T-helper 1 cell treated with Interleukin-12 subunit alpha and Interleukin-12 subunit beta and Interleukin-4 antibody, amounts not matched to agents 30 μg/mL and 1 μg/mL, for 36 hours (primary cell): Measurements from ENCODE around the gene ADCY1.

Experiments
- H3K27ac Mint-ChIP-seq: one replicate; pipeline ENCODE4 v1.8.0; 2021; ENCODE audit warnings: mild to moderate bottlenecking, mixed read lengths
- H3K27me3 Mint-ChIP-seq: one replicate; pipeline ENCODE4 v1.8.0; 2021; ENCODE audit warnings: low read depth, mixed read lengths
- H3K36me3 Mint-ChIP-seq: one replicate; pipeline ENCODE4 v1.8.0; 2021; ENCODE audit warnings: low read depth, mixed read lengths
- H3K4me1 Mint-ChIP-seq: one replicate; pipeline ENCODE4 v1.8.0; 2021; ENCODE audit warnings: low read depth, mixed read lengths
- H3K4me3 Mint-ChIP-seq: one replicate; pipeline ENCODE4 v1.8.0; 2021; ENCODE audit warnings: mild to moderate bottlenecking, moderate library complexity, mixed read lengths
- H3K9me3 Mint-ChIP-seq: one replicate; pipeline ENCODE4 v1.8.0; 2021; ENCODE audit warnings: mixed read lengths

ADCY1 gene

DNA sequence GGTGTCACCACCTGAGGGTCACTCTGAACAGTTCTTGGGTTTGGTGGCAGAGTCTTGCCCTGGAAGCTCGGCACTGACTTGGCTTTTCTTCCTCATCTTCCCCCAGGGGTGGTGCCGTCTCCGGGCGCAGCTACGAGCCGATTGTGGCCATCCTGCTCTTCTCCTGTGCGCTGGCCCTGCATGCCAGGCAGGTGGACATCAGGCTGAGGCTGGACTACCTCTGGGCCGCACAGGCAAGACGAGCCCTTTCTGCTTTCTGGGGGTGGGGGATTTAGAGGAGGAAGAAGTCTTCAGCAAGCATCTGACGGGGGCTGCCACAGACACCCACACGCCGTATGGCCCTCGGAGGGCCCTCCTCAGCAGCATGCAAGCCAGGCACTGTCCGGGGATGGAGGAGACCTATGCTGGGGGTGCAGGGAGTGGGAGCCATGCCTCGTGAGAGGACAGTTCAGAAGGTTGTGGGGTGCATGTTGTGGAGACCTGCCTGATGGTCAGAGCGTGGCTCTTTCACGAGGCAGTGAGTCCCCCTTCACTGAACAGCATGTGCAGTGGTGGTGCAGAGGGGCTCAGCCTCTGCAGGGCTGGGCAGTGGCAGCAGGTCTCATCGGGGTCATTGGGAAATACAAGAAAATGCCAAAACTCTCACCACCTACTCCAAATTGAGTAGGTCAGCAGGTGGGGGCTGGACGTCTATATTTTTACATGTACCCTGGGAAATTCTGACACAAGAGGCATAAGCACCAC, 112.4 kb downstream of the ADCY1 start:
- Mint-ChIP-seq H3K27ac (no peak overlapping the region), H3K4me3 (no peak overlapping the region)

GRCh38 chr7:45687185-45687560, 113.0 kb downstream of the ADCY1 start:
- Mint-ChIP-seq H3K4me3 (no peak overlapping the region), H3K36me3 (no peaks in the 10 kb centered on the region), H3K9me3 (no peaks in the 10 kb centered on the region), H3K27ac (no peak overlapping the region), H3K4me1 (peaks cover 3% of the 10 kb centered on the region), H3K27me3 (no peaks in the 10 kb centered on the region)

More for the DNA sequence above, 112.4 kb downstream of the ADCY1 start:
- H3K36me3 Mint-ChIP-seq, result no peaks in the 10 kb centered on the region
- H3K27me3 Mint-ChIP-seq, result no peaks in the 10 kb centered on the region
- no peaks in the 10 kb centered on the region for H3K9me3 Mint-ChIP-seq
- peaks cover 3% of the 10 kb centered on the region for H3K4me1 Mint-ChIP-seq

- no peak overlapping the region for H3K4me3 Mint-ChIP-seq
- no peaks in the 10 kb centered on the region for H3K27me3 Mint-ChIP-seq
- H3K9me3 Mint-ChIP-seq, result no peaks in the 10 kb centered on the region
- no peak overlapping the region for H3K27ac Mint-ChIP-seq
- H3K36me3 Mint-ChIP-seq, result no peaks in the 10 kb centered on the region
- peaks cover 3% of the 10 kb centered on the region for H3K4me1 Mint-ChIP-seq
Measured at GRCh38 chr7:45687721-45688120, 113.6 kb downstream of the ADCY1 start.

GRCh38 chr7:45688382-45688781, 114.2 kb downstream of the ADCY1 start:
- Mint-ChIP-seq H3K36me3 (no peaks in the 10 kb centered on the region), H3K9me3 (no peaks in the 10 kb centered on the region), H3K27ac (no peak overlapping the region), H3K27me3 (no peaks in the 10 kb centered on the region), H3K4me1 (peaks cover 3% of the 10 kb centered on the region), H3K4me3 (no peak overlapping the region)

GRCh38 chr7:45689011-45689796, 115.0 kb downstream of the ADCY1 start:
- no peaks in the 10 kb centered on the region for H3K27me3 Mint-ChIP-seq
- H3K4me3 Mint-ChIP-seq, result no peak overlapping the region
- no peaks in the 10 kb centered on the region for H3K36me3 Mint-ChIP-seq
- no peak overlapping the region for H3K27ac Mint-ChIP-seq
- peaks cover 3% of the 10 kb centered on the region for H3K4me1 Mint-ChIP-seq
- no peaks in the 10 kb centered on the region for H3K9me3 Mint-ChIP-seq

DNA sequence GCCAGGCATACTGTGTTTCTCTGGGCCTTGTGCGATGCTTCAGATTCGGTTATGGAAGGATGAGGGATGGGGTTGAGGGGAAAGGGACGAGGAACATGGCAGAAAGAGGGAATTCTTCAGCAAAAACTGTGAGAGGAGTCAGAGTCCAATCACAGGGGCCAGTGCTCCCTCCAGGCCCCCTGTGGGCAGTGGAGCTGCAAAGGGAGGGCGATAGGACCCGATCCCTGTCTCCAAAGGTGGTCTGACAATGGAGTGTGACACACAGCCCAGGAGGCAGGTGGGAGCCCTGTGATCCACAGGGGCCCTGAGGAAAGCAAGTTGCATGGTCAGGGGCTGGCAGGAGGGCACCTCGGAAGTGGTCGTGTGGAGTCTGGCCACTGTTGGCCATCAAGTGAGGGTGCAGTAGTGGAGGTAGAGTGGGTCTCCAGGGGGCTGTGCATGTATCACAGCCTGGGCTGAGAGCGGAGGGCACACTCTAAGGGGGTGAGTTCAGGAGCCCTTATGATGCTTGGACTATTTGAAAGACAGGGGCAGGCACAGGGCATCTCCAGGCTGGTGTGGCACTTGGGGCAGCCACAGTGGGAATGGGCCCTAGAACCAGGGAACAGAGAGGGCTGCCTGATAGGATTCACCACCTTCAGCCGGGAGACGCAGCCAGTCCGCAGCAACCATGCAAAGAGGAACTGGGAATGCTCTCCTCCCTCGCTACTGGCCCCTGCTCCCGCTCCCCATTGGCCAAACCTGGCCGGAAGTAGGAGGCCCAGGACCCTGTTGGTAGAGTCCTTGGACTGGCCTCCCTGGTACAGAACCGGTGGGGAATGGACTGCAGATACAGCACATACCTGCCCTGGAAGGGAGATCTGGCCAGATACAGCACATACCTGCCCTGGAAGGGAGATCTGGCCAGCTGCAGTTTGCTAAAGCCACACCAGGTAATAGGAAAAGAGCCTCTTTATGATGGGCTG, 115.9 kb downstream of the ADCY1 start:
- no peaks in the 10 kb centered on the region for H3K9me3 Mint-ChIP-seq
- no peaks in the 10 kb centered on the region for H3K27me3 Mint-ChIP-seq
- H3K4me3 Mint-ChIP-seq, result no peak overlapping the region
- H3K4me1 Mint-ChIP-seq, result peaks cover 3% of the 10 kb centered on the region
- no peaks in the 10 kb centered on the region for H3K36me3 Mint-ChIP-seq
- H3K27ac Mint-ChIP-seq, result no peak overlapping the region

- Mint-ChIP-seq H3K27me3 (no peaks in the 10 kb centered on the region), H3K4me1 (peaks cover 3% of the 10 kb centered on the region), H3K27ac (no peak overlapping the region), H3K36me3 (no peaks in the 10 kb centered on the region), H3K4me3 (no peak overlapping the region), H3K9me3 (no peaks in the 10 kb centered on the region)
Measured at GRCh38 chr7:45690762-45691150, 116.6 kb downstream of the ADCY1 start.

GRCh38 chr7:45691155-45691656, 117.0 kb downstream of the ADCY1 start:
- Mint-ChIP-seq H3K36me3 (no peaks in the 10 kb centered on the region), H3K27ac (no peak overlapping the region), H3K4me1 (peaks cover 3% of the 10 kb centered on the region), H3K4me3 (no peak overlapping the region), H3K9me3 (no peaks in the 10 kb centered on the region), H3K27me3 (no peaks in the 10 kb centered on the region)

GRCh38 chr7:45692031-45692430, 117.9 kb downstream of the ADCY1 start:
- Mint-ChIP-seq H3K27me3 (no peaks in the 10 kb centered on the region), H3K4me1 (peaks cover 3% of the 10 kb centered on the region), H3K9me3 (no peaks in the 10 kb centered on the region), H3K27ac (no peak overlapping the region), H3K4me3 (no peak overlapping the region), H3K36me3 (no peaks in the 10 kb centered on the region)

- Mint-ChIP-seq H3K4me1 (no peaks in the 10 kb centered on the region), H3K36me3 (no peaks in the 10 kb centered on the region), H3K27me3 (no peaks in the 10 kb centered on the region), H3K27ac (no peak overlapping the region), H3K9me3 (no peaks in the 10 kb centered on the region), H3K4me3 (no peak overlapping the region)
Measured at GRCh38 chr7:45695249-45695995, 121.3 kb downstream of the ADCY1 start.

GRCh38 chr7:45696476-45696875, 122.3 kb downstream of the ADCY1 start:
- Mint-ChIP-seq H3K4me3 (no peak overlapping the region), H3K27me3 (no peaks in the 10 kb centered on the region), H3K27ac (no peak overlapping the region), H3K4me1 (no peaks in the 10 kb centered on the region), H3K9me3 (no peaks in the 10 kb centered on the region), H3K36me3 (no peaks in the 10 kb centered on the region)

- Mint-ChIP-seq H3K36me3 (no peaks in the 10 kb centered on the region), H3K27ac (no peak overlapping the region), H3K4me1 (no peaks in the 10 kb centered on the region), H3K4me3 (no peak overlapping the region), H3K27me3 (no peaks in the 10 kb centered on the region), H3K9me3 (no peaks in the 10 kb centered on the region)
Measured at GRCh38 chr7:45697576-45698136, 123.5 kb downstream of the ADCY1 start.

GRCh38 chr7:45698303-45699014, 124.3 kb downstream of the ADCY1 start:
- no peak overlapping the region for H3K4me3 Mint-ChIP-seq
- H3K27me3 Mint-ChIP-seq, result no peaks in the 10 kb centered on the region
- no peaks in the 10 kb centered on the region for H3K9me3 Mint-ChIP-seq
- no peaks in the 10 kb centered on the region for H3K4me1 Mint-ChIP-seq
- no peaks in the 10 kb centered on the region for H3K36me3 Mint-ChIP-seq
- H3K27ac Mint-ChIP-seq, result no peak overlapping the region
